ENCODE results near the gene ASB9.

DNA sequence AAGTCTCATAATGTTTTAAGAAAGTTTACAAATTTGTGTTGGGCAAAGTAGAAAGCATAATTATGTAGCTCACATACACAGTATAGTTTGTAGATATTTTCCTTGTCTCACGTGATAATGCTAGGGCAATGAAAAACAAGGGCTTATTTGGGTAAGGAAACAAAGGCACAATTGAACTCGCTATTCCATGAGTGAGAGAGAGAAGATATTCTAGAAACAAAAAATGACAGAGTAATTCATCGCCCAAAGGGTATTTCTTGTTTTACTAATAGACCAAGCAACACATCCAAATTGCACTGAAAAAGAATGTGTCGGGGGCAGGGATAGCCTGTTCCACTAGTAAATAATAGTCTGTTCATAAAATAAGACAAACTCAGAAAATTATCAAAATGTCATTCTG lies 49.2 kb upstream of the ASB9 start:
- TF ChIP-seq, protein P1, sequence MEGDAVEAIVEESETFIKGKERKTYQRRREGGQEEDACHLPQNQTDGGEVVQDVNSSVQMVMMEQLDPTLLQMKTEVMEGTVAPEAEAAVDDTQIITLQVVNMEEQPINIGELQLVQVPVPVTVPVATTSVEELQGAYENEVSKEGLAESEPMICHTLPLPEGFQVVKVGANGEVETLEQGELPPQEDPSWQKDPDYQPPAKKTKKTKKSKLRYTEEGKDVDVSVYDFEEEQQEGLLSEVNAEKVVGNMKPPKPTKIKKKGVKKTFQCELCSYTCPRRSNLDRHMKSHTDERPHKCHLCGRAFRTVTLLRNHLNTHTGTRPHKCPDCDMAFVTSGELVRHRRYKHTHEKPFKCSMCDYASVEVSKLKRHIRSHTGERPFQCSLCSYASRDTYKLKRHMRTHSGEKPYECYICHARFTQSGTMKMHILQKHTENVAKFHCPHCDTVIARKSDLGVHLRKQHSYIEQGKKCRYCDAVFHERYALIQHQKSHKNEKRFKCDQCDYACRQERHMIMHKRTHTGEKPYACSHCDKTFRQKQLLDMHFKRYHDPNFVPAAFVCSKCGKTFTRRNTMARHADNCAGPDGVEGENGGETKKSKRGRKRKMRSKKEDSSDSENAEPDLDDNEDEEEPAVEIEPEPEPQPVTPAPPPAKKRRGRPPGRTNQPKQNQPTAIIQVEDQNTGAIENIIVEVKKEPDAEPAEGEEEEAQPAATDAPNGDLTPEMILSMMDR (conservative IDR thresholded peaks at IDR 0.05 in 1 of 2, IDR thresholded peaks at IDR 0.05 in 1 of 2; ENCODE audit: low read depth in 1 of 2, low read length in 2 of 2), result no peak
- TF ChIP-seq EZH2 (IDR thresholded peaks at IDR 0.05; ENCODE audit: low read length, missing control alignments), result no peak

Measured in fibroblast of lung (primary cell).